Esophagus muscularis mucosa (tissue), 3 donors: ENCODE results near the gene SUN1.

Experiments used
- CTCF ChIP-seq, 3 experiments: fragments of 200-600 bp in 2 of 3; fragments of 450-650 bp in 1 of 3; sonication (generic) in 2 of 3; IDR thresholded peaks; one replicate each; pipeline ENCODE4 v1.5.1; 2017 to 2019; ENCODE audit warnings: antibody characterized with exemption in 3 of 3, mild to moderate bottlenecking in 2 of 3, moderate library complexity in 1 of 3
- EP300 ChIP-seq: sonication (generic); formaldehyde crosslinking; IDR thresholded peaks from one replicate; pipeline ENCODE4 v1.6.1; 2017; ENCODE audit warnings: antibody characterized with exemption

DNA sequence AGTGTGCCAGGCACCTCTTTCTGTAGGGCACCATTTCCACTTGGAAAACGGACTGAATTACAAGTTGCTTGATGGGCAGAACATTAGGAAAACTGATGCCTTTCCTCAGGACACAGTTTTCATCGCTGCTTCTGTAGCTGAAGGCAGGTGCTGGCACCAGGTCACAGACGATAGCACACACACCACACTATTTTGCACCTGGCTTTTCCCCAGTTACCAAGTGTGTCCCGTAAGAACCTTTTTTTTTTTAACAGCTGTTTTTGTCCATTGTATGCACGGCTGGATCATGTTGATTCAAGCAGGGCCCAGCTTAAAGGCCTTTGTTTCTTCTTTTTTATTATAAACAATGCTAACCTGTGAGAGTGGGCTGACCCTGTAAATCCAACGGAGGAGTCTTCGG lies 42.8 kb downstream of the SUN1 start:
- TF ChIP-seq CTCF (IDR thresholded peaks at IDR 0.05) (no peak), EP300 (no peak)
